Ascending aorta (tissue), 2 donors: ENCODE data around the gene TSTD2. TPM values are rescaled to one million over a fixed set of nuclear protein-coding genes. Genes with fewer than 3 reads are reported as not detected.
"Not testable (repeated sequence)": the region's sequence is repeated elsewhere in the genome, so short reads cannot be mapped to it uniquely, and the experiment has no call there.

Source experiments
- DNase-seq, 2 donors: peaks; one replicate each; pipeline ENCODE4 v3.0.0-alpha.2; 2019; ENCODE audit warnings: low spot score in 2 of 2
- H3K27ac ChIP-seq, 2 donors: fragments of 200-600 bp; sonication (generic); one replicate each; pipeline ENCODE4 v1.5.1; 2016 to 2017; ENCODE audit warnings: mild to moderate bottlenecking in 1 of 2
- H3K27me3 ChIP-seq: fragments of 200-600 bp; sonication (generic); one replicate; pipeline ENCODE4 v1.5.1; 2017
- H3K36me3 ChIP-seq, 2 donors: fragments of 200-600 bp; sonication (generic); one replicate each; pipeline ENCODE4 v1.5.1; 2016
- H3K4me1 ChIP-seq, 2 donors: fragments of 200-600 bp; sonication (generic); one replicate each; pipeline ENCODE4 v1.5.1; 2016 to 2017; ENCODE audit warnings: mild to moderate bottlenecking in 1 of 2
- H3K4me3 ChIP-seq, 2 donors: fragments of 200-600 bp; sonication (generic); one replicate each; pipeline ENCODE4 v1.5.1; 2016 to 2017; ENCODE audit warnings: mild to moderate bottlenecking in 1 of 2
- H3K9me3 ChIP-seq, 2 donors: fragments of 200-600 bp; sonication (generic); one replicate each; pipeline ENCODE4 v1.5.1; 2016
- CTCF ChIP-seq, 3 experiments: fragments of 200-600 bp in 2 of 3; fragments of 450-650 bp in 1 of 3; sonication (generic) in 2 of 3; IDR thresholded peaks; one replicate each; pipeline ENCODE4 v1.5.1; 2016 to 2019; ENCODE audit warnings: antibody characterized with exemption in 3 of 3, mild to moderate bottlenecking in 1 of 3, moderate library complexity in 1 of 3
- intact Hi-C: fragments of 100-400 bp; cut with DNase I; formaldehyde crosslinking; loops from one replicate; pipeline ENCODE4 v1.15.1; 2023
- total RNA-seq: library from RNA; depleted of rRNA; stranded (reverse); fragments of >200 nt; gene quantifications from one replicate; pipeline ENCODE4 v1.1.0, GENCODE V29; 2016

TSTD2 gene
- total RNA-seq, 1 donor from 2014 or later: 1.4 TPM

- intact Hi-C loops: no loop called here
- Histone ChIP-seq H3K4me3 (no peak overlapping the region), H3K27me3 (no peaks in the 10 kb centered on the region), H3K36me3 (peaks cover 8 to 41% of the 10 kb centered on the region in 2 donors), H3K4me1 (no peaks in the 10 kb centered on the region), H3K27ac (no peak overlapping the region), H3K9me3 (no peaks in the 10 kb centered on the region)
- TF ChIP-seq CTCF (IDR thresholded peaks at IDR 0.05): no peak
- DNase-seq: no peak
These were observed 7.5 kb downstream of the TSTD2 start for GRCh38 chr9:97625620-97626019.

GRCh38 chr9:97623946-97624345 is 9.2 kb downstream of the TSTD2 start:
- no peak overlapping the region for H3K27ac ChIP-seq
- H3K27me3 ChIP-seq: no peaks in the 10 kb centered on the region
- H3K4me1 ChIP-seq: no peaks in the 10 kb centered on the region
- DNase-seq: no peak
- intact Hi-C loops: no loop called here
- H3K9me3 ChIP-seq: no peaks in the 10 kb centered on the region
- H3K4me3 ChIP-seq: no peak overlapping the region
- H3K36me3 ChIP-seq: peaks cover 8 to 49% of the 10 kb centered on the region in 2 donors
- no peak for TF ChIP-seq CTCF (IDR thresholded peaks at IDR 0.05)

GRCh38 chr9:97622483-97622882 is 10.7 kb downstream of the TSTD2 start:
- H3K4me1 ChIP-seq, H3K27ac ChIP-seq, intact Hi-C loops, H3K4me3 ChIP-seq, H3K9me3 ChIP-seq, H3K27me3 ChIP-seq, DNase-seq: not testable (repeated sequence)
- H3K36me3 ChIP-seq: peaks cover 8 to 56% of the 10 kb centered on the region in 2 donors

GRCh38 chr9:97620063-97620462 is 13.1 kb downstream of the TSTD2 start:
- DNase-seq, H3K4me3 ChIP-seq, H3K4me1 ChIP-seq, intact Hi-C loops, H3K27me3 ChIP-seq, H3K27ac ChIP-seq, H3K9me3 ChIP-seq: not testable (repeated sequence)
- peaks cover 8 to 62% of the 10 kb centered on the region in 2 donors for H3K36me3 ChIP-seq

- Histone ChIP-seq H3K27me3 (no peaks in the 10 kb centered on the region), H3K4me1 (peaks cover 0 to 4% of the 10 kb centered on the region in 2 donors), H3K36me3 (peaks cover 3 to 47% of the 10 kb centered on the region in 2 donors), H3K27ac (no peak overlapping the region), H3K9me3 (no peaks in the 10 kb centered on the region), H3K4me3 (no peak overlapping the region)
- no peak for TF ChIP-seq CTCF (IDR thresholded peaks at IDR 0.05)
- no peak for DNase-seq
- intact Hi-C loops: no loop called here
These were observed 15.2 kb downstream of the TSTD2 start for GRCh38 chr9:97617939-97618416.

- DNase-seq: peak in 1 of 2 donors; percentile 76
- intact Hi-C loops: loop anchor here (1.0 to 2.0 kb wide), 3 partner anchors 17 to 203 kb away; partner anchors contain the start of gene TDRD7
- no peak overlapping the region for H3K27ac ChIP-seq
These were observed 17.6 kb downstream of the TSTD2 start for GRCh38 chr9:97615439-97616072.

More at GRCh38 chr9:97615439-97616072, 17.6 kb downstream of the TSTD2 start:
- Histone ChIP-seq H3K36me3 (peaks cover 4 to 52% of the 10 kb centered on the region in 2 donors), H3K9me3 (no peaks in the 10 kb centered on the region), H3K4me1 (peaks cover 0 to 4% of the 10 kb centered on the region in 2 donors), H3K4me3 (no peak overlapping the region), H3K27me3 (no peaks in the 10 kb centered on the region)
- TF ChIP-seq CTCF (IDR thresholded peaks at IDR 0.05): peak; percentile 79 to 83 (median 79)
